HFFc6 (cell line): ENCODE data around the gene IFT81. TPM values are rescaled to one million over a fixed set of nuclear protein-coding genes. Genes with fewer than 3 reads are reported as not detected.

Experiments used
- DNase-seq: peaks from one replicate; pipeline ENCODE4 v3.0.0-alpha.2; 2018
- H3K27ac Mint-ChIP-seq: 2 replicates; pipeline ENCODE4 v1.8.0; 2020; ENCODE audit warnings: mild to moderate bottlenecking, mixed read lengths
- H3K27me3 Mint-ChIP-seq: 2 replicates; pipeline ENCODE4 v1.8.0; 2021; ENCODE audit warnings: mild to moderate bottlenecking, moderate library complexity, mixed read lengths; ENCODE audit not compliant: insufficient read depth
- H3K36me3 Mint-ChIP-seq: 2 replicates; pipeline ENCODE4 v1.8.0; 2021; ENCODE audit warnings: low read depth, mixed read lengths
- H3K4me1 Mint-ChIP-seq: 2 replicates; pipeline ENCODE4 v1.8.0; 2020; ENCODE audit warnings: low read depth, mixed read lengths
- H3K4me3 Mint-ChIP-seq: 2 replicates; pipeline ENCODE4 v1.8.0; 2020; ENCODE audit warnings: mild to moderate bottlenecking, moderate library complexity, mixed read lengths
- H3K9me3 Mint-ChIP-seq: 2 replicates; pipeline ENCODE4 v1.8.0; 2020; ENCODE audit warnings: mild to moderate bottlenecking, mixed read lengths
- CTCF ChIP-seq: fragments of 200-600 bp; sonication (generic); IDR thresholded peaks from 2 replicates; pipeline ENCODE4 v1.5.0; 2021; ENCODE audit warnings: antibody characterized with exemption, mild to moderate bottlenecking
- total RNA-seq, 6 experiments: library from RNA; stranded (reverse); fragmentation: NEBNext Ultra II Directional; extraction: Animal tissue kit (Norgen Biotek cat#: 25700); gene quantifications; 2 replicates in 1 of 6; 3 replicates in 5 of 6; pipeline ENCODE4 v1.2.3, GENCODE V29; 2021

IFT81 gene
- total RNA-seq, 6 experiments from 2014 or later, result 9.4 to 14.4 (median 12.8) TPM

GRCh38 chr12:110229409-110229808, 105.3 kb downstream of the IFT81 start:
- no peak overlapping the region for H3K4me3 Mint-ChIP-seq
- H3K9me3 Mint-ChIP-seq, result no peaks in the 10 kb centered on the region
- H3K27me3 Mint-ChIP-seq, result 0 out of 2 replicates have a peak, but pooled peaks cover 3% of the 10 kb centered on the region
- no peak for TF ChIP-seq CTCF
- 0 out of 2 replicates have a peak, but pooled peaks cover 4% of the 10 kb centered on the region for H3K36me3 Mint-ChIP-seq
- H3K27ac Mint-ChIP-seq, result no peak overlapping the region
- DNase-seq, result no peak
- peaks cover 7% of the 10 kb centered on the region for H3K4me1 Mint-ChIP-seq

- DNase-seq, result no peak
- Mint-ChIP-seq H3K4me1 (no peaks in the 10 kb centered on the region), H3K27ac (no peak overlapping the region), H3K4me3 (no peak overlapping the region), H3K9me3 (no peaks in the 10 kb centered on the region), H3K27me3 (peaks cover 3% of the 10 kb centered on the region; the same call in 1 of the 2 replicates), H3K36me3 (0 out of 2 replicates have a peak, but pooled peaks cover 4% of the 10 kb centered on the region)
- no peak for TF ChIP-seq CTCF
Observed at GRCh38 chr12:110230655-110231054, 106.5 kb downstream of the IFT81 start.

DNA sequence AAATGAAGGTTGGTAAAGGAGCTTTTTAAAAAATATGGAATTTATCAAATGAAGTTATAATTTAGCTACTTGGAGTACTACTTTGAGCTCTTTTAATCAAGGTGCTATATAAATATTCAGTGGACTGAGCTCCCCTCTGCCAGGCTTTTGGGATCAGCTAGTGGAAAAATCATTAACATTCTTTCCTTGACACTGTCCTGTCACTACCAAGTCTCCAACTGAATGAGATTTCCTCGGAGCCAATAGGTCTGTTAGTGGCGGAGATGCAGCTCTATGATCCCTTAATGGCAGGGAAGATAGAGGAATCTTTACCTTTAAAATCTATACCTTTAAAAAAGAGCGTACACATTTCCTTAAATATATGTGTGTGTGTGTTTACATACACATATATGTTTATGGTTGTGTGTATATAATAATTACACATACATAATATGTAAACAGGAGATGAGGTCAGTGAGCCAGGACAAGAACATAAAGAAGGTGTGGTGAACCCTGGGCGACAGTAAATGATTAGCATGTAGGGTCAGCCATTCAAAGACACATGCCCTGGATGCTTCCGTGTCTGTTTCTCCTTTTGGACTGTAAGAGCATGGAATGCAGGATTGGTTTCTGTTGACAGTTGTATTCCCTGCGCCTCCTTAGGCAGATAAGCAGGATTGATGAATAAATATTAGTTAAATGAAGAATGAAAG, 109.2 kb downstream of the IFT81 start:
- Mint-ChIP-seq H3K9me3 (no peaks in the 10 kb centered on the region), H3K4me1 (no peaks in the 10 kb centered on the region), H3K27me3 (no peaks in the 10 kb centered on the region; the same call in 1 of the 2 replicates), H3K4me3 (no peak overlapping the region), H3K27ac (no peak overlapping the region), H3K36me3 (no peaks in the 10 kb centered on the region)
- TF ChIP-seq CTCF, result no peak
- no peak for DNase-seq

DNA sequence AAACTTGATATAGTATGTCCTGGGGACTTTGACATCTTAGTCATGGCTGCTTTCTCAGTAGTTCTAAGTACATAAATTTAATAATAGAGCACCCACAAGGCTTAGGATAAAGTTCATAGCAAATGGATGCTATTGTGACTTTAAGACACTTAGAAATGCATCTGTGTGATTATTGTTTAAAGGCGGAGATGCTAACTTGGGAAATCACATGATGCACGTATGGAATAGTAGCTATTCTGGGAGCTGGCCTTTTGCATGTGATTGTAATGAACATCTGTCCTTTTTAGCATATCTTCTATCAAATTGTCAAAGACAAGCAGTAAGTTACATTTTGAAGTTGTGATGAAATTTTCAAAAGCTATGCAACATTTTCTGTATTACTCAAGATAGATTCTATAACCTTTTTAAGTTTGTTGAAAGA, 110.2 kb downstream of the IFT81 start:
- Mint-ChIP-seq H3K27ac (no peak overlapping the region), H3K27me3 (no peaks in the 10 kb centered on the region; the same call in 1 of the 2 replicates), H3K9me3 (no peaks in the 10 kb centered on the region), H3K36me3 (no peaks in the 10 kb centered on the region), H3K4me3 (no peak overlapping the region), H3K4me1 (no peaks in the 10 kb centered on the region)
- no peak for DNase-seq
- TF ChIP-seq CTCF, result no peak

DNA sequence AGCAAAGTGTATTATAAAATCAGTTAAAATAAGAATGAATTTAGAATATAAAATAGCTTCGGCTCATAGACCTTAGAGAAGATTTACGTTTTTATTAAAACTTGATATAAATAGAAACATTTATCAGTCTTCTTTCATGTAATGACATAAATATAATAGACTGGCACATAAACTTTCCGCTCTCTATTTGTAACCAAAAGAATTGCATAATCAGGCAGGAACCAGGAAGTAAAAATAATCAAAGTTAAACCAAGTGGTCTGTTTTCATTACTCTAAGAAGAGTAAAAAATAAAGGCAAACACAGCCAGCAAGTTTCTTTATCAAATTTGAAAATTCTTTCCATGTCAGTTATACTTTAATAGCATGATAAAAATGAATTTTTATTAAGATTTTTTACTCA, 110.6 kb downstream of the IFT81 start:
- no peak for DNase-seq
- no peak for TF ChIP-seq CTCF
- Mint-ChIP-seq H3K4me3 (no peak overlapping the region), H3K9me3 (no peaks in the 10 kb centered on the region), H3K27ac (no peak overlapping the region), H3K36me3 (no peaks in the 10 kb centered on the region), H3K27me3 (no peaks in the 10 kb centered on the region; the same call in 1 of the 2 replicates), H3K4me1 (peaks cover 2% of the 10 kb centered on the region)
